Measurements from ENCODE around the gene GNPDA1.
A peak's percentile ranks its signal among the peaks of the same experiment; 100 is the strongest.

The GNPDA1 gene

DNA sequence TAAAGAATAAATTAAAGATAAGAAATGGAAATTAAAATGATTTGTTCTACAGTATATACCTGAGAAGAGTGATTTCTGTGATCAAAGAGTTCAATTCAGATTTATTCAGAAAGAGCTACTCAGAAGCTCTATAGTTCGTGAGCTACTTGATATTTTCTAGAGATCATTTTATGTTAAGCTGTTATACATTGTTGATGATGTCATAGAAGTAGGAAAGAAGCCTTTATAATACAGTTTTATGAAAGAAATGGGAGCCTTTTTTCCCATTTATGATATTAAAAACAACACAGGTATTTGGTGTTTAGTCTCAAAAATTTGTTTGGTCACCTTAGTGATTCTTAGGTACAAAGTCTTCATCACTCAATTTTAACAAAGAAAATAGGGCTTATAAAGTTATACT lies 23.1 kb downstream of the GNPDA1 start:
- DNase-seq: no peak

DNA sequence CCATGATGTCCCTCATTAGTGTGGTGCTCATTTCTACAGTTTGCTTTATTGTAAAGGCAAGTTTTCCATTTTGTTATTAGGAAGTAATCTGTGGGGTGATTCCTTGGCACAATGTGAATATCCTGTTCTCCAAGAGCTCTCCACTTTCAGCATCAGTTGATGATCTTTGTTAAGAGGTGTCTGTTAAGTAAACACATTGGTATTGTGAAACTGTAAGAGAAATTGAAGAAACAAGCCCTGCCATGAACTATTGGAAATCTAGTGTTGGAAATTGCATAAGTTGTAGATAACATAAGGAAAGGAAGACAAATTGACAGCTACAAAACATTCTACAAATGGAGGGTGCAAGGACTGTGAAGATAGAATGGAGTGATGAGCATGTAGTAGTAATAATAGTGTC lies 26.8 kb downstream of the GNPDA1 start:
- no peak for DNase-seq

DNA sequence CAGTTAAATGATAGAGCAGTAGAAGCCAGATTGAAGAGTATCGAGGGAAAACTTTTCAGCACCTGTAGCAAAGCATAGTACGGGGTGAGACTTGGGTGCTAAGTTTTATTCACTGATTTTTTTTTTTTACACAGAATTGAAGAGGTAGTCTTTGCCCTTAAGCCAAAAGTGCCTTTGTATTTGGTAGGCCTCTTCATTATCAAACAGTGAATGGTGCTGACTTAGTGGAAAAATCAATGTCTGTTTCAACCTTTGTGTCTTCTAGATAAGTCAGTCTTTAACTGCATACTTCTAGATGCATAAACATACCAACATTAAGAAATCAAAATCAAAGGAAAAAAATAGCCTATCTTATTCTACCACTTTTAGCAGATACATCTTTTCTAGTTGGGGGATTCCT lies 30.2 kb downstream of the GNPDA1 start:
- no peak for DNase-seq

DNA sequence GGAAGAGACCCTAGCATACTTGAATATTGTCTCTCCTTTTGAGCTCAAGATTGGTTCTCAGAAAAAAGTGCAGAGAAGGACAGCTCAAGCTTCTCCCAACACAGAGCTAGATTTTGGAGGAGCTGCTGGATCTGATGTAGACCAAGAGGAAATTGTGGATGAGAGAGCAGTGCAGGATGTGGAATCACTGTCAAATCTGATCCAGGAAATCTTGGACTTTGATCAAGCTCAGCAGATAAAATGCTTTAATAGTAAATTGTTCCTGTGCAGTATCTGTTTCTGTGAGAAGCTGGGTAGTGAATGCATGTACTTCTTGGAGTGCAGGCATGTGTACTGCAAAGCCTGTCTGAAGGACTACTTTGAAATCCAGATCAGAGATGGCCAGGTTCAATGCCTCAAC lies 34.4 kb downstream of the GNPDA1 start:
- DNase-seq: no peak

DNA sequence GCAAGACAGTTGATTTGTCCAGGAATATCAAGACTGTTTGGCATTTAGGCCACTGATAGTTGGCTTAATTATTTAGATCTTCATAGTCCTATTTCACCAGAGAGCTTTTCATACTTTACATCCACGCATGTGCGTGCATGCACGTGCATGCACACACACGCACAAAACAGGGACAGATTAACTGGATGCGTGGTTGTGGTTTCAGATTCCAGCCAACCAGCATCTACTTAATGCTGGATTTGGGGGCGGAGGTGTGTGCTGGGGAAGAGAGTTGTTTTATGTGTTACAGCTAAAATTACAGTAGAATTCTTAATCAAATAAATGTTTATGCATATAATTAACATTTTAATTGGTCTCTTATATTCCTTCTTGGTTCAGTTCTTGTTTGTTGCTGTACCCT lies 36.7 kb downstream of the GNPDA1 start:
- DNase-seq: no peak

DNA sequence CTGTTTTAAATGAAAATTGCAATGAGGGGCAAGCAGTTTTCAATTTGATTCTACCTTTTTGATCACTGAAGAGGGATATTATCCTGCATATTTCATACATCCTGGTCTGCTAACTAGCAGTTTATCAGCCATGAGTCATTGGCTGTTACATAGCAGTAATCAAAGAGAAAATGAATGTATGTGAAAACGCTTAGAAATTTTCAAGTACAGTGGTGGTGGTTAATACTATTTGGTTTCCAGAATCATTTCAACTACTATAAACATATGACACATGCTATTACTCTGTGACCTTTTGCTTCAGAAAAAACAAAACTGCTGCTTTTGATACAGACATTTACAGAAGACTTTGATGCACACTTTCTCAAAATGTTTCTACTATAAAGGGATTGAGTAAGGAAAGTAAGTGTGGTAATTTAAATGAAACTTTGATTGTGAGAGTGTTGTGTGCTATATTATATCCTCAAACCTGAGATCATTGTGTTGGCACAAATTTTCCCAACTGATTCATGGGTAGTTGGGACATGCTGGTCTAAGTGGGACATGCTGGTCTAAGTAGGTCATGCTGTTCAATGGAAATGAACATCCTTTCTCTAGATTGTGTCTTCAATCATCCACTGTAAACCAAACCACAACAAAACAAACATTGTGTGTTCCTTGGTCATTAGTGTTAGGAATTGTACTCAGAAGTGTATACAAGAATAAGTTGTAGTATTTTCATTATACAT lies 38.8 kb downstream of the GNPDA1 start:
- DNase-seq: no peak

DNA sequence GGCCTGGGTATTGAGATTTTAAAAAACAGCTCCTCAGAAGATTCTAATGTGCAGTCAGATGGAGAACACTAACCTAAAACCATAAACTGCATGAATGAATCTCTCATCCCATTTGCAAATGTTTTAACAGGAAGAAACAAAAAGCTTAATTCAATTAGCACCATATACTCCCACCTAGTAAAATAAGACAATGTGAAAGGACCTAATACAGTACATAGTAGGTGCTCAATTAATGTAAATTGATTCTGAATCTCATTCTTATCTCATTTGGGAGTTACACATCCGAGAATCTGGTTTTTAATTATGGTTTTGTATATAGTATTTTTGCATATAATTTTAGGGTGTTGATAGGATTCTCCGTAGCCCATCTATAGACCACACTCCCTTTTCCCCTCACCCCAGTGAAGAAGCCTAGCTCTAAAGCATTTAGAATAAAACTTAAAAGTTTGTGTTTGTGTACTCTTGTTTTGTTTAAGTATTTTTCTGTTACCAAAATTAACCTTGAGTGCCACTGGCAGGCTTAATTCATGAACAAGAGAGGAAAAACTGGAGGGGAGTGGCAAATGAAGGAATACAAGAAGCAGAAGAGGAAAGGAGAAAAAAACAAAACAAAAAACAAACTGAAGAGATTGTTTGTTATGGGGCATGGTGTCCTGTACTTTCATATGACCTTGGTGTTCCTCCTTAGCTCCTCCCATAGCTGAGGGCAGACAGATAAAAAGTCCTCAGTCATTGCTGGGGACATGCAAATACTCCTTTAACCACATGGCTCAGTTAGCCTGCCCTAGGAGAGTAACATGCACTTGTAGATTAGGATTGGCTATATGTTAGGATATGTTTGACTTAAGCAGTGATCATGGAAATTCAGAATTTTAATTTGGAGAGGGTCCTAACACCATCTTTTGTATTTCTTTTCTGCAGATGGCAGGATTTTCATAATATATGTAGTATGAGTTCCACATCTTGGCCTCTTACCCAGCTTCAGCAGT lies 42.8 kb downstream of the GNPDA1 start:
- peak; percentile 93 for DNase-seq

DNA sequence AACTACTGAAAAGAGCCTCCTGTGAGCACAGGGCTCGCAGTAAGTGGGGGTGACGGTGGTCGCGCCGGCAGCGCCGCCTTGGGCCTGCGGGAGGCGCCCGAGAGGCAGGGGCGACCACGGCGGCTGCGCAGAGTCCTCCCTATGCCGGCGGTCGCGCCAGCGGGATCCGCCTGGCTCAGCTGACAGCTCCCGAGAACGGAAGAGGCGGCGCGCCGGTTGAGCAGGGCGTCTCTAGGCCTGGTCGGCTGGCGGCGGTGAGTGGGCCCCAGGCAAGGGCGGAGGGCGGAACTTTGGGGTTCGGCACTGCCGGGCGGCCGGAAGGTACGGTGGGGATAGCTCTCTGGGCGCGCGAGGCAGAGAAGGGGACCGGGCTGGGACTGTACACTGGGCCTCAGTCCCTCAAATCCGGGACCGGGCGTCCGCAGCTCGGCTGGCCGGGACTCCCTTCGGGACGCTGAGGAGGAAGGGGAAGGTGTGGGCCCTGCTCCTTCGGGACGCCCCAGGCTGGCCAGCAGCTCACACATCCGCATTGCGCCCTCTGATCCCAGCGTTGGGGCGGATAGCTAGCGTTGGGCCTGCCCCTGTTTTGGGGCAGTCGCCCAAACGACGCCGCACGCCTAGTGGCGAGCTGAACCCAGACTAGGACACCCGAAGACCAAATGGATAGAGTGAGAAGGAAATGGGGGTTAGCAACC lies 43.8 kb downstream of the GNPDA1 start, which contains the start of gene RNF14:
Gene RNF14 (plus strand): TSS at position 192 of the 695 bp plus-strand sequence. CDS start 4,484 bp downstream, outside the sequence.
- DNase-seq: peak; percentile 95

DNA sequence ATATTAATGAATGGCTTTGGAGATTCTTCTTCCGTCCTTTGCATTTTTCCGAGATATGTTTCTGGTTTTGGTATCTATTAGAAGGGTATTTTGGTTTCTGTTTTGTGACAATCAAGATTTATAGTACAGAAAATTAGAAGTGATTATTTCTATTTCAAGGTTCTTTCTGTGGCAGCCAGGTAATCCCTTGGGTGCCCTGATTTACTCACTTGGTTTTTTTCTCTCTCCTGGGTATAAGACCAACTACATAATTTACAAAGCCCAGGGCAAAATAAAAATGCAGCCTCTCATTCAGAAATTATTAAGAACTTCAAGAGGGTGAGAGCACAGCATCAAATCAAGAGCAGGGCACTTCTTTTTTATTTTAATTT lies 45.9 kb downstream of the GNPDA1 start:
- no peak for DNase-seq

DNA sequence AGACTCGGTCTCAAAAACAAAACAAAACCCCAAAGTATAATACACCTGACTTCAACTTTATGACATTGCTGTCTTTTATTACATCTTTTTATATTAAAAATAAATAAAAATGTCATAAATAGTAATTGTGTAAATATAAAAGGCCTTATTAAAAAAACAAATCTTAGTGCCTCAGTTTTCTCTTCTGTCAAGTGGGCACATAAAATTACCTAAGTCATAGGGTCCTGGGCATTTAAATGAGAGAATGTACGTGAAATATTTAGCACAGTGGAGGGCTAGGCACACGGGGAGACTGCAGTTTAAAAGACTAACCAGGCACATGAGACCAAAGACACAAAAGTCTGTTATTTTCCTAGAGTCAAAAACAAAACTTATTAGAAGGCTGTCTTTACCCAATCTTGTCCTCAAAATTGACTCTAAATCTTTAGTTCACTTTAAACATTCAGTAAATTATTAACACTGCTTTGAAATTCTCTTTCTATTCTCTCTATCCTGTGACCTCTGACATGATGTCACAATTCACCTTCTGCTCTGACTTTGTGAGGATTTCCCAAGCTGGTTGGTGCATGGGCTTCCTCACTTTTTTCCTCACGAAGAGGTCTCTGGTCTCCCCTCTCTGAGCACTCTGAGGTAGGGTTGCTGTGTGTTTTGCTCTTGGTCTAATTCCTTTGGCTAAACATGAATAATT lies 46.4 kb downstream of the GNPDA1 start:
- no peak for DNase-seq

DNA sequence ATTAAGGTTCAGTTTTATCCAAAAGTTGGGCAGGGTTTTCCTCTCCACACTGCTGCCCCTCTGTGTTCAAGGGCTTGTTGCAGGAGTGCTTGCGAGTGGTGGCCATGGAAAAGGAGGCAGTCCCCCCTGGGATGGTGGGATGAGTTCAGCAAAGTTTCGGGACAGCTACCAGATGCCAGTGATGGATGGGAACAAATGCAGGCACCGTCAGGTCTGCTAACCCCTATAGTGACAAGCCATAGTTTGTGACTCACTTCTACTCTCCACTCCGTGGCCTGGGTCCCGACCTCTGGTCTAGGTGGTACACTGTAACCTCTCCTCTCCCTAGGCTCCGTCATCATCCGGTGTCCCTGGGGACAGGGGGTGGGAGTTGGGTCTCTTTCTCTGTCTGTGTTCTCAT lies 47.8 kb downstream of the GNPDA1 start:
- no peak for DNase-seq

DNA sequence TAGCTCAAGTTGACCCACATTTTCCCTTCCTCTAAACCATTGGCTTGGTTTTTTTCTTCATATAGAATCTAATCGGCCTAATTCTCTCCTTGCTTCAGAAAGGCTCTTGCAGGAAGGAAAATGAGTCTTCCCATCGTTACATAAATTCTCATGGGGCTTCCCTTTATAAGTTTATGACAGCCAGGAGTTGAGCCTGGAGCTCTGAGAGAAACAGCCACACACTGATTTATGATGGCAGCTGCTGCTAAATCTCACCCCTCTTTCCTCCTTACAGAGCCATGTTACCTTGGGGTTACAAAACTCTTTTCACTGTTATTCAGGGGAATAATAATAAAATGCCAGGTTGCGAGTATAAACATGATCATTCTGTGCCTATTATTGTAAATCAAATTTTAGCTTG lies 49.1 kb downstream of the GNPDA1 start:
- DNase-seq: no peak

DNA sequence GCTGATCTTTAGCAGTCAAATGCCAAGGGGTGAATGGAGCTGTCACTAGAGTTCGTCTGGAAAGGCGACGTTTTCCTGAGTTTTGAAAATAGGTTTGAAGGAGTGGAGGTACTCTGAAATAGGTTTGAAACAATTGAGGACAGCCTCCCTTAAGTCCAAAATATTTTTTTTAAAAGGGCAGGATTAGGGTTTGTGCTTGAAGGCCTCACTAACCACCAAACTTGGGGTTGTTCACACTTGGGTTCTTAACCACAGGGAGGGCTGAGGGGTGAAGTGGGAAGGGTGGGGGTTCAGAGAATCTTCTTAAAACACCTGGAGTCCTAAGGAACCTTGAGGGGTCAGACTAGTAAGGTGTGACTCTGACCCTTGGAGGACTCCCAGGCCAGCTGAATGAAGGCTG lies 51.4 kb downstream of the GNPDA1 start:
- DNase-seq: no peak

DNA sequence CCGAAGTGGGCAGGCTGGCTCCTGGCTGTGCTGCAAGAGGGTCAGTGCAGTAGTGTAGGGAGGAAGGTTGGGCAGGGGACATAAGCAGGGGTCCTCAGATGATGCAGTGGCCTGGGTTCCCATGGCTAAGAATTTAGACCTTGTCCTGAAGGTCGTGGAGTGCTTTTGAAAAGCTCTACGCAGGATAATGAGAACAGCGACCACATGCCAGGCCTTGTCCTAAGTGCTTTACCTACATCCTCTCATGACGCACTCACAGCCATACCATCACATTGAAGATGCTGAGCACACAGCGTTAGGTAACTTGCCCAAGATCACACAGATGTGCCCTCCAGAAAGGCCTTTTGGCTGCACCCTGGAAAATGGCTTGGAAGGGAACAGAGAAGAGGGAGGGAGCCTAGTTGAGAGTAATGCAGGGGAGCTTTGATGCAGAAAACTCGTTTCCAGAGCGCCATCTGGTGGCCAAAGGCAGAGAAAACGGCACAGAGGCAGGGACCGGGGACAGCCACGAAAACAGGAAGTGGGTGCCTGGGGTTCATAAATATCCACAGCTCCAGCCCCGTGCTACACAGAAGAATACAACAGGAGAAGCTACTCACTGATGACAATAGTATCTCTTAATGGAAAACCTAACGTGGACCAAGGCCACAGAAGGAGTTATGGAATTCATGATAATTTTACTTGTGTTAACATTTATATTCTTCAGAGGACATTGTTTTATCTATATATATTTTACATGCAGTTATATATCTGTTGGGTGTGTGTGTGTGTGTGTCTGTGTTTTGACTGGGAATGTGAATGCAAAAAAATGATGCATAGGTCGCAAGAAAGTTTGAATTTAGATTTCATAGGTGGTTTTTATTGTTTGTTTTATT lies 52.1 kb downstream of the GNPDA1 start:
- DNase-seq: peak; percentile 95

DNA sequence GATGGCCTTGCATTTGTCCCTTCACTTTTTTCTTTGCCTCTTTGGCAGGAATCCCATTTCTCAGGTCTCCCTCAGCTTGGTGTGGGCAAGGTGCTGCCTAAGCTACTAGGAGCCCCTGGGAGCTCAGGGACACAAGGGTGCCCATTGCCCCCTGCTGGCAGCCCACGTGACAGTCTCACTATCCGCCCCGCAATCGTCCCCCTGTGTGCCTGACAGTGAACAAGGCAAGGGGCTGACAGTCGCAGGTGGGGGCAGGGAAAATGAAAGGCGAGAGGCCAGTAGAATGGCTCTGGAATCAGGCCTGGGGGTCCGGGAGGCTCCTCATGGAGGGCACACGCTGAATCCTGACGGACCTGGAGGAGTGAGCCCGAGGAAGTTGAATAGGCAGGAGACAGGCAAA lies 52.8 kb downstream of the GNPDA1 start:
- DNase-seq: no peak

DNA sequence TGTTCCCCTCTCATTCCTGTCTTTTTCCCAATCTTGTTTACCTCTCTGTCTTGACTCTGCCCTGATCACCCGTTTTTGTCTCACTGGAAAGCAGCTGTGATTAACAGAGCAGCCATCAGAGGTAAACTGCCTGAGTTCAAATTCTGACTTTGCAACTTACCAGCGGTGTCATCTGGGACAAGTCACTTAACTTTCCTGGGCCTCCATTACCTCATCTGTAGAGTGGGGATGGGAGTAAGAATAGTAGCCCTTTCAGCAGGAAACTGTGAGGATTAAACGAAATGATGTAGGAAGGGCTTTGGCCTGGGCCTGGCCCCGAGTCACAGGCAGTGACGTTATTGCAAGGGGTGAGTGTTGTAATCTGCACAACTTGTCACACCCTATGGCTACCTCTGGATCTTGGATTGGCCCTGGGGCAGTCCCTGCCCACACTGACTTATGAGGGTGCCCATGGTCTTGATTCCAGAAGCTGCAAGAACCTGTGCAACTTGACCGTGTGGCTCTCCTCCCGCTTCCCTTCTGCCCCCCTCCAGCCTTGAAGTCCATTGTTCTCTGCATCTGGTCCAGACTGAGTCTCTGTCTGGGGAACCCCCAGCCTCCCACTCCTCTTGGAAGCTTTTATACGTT lies 54.2 kb downstream of the GNPDA1 start:
- DNase-seq: no peak

DNA sequence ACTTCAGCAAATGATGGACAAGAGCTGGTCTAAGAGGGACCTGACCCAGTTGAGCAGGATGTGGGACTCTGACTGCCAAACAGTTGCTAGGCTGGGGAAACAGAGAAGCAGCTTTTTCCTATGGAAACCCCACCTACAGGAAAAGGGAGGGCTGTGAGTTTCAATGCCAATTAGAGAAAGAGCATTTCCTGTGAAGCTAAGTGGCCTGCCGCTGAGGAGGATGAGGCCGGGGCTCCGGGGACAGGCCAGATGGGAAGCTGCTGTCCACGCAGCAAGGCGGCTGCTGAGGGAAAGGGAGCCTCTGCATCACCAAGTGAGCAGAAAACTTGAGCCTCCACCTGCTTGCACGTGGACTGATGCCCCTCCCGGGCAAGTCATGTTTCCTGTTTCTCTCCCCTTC lies 54.7 kb downstream of the GNPDA1 start, which contains the start of gene PCDH12:
Gene PCDH12 (minus strand): TSS at position 90 of the 400 bp plus-strand sequence. CDS start 351 bp downstream, outside the sequence.
- no peak for DNase-seq

DNA sequence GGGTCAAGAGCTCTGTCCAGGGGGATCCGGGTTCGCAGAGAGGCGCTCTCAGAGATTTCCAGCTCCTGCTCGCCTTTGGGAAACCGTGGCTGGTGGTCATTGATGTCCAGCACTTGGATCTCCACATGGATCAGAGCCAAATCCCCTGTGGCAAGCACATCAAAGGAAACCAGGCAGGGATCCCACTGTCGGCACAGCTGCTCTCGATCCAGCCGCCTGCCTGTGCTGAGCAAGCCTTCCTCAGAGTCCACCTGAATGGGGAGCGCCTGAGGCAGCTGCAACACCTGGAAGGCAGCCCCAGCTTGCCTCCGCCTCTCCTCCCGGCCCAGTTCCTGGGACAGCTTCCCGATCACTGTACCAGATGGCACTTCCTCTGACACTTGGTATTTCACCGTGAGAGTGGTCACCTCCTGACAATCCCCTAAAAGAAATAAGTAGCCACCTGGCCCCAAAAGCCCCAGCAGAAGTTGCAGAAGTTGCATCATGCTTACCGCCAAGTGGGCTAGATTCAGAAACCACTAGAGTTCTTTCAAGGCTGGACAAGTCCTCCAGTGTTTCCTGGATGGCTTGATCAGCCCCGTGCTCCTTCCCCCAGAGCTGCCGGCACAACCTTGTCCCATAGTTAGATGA lies 55.3 kb downstream of the GNPDA1 start:
- DNase-seq: peak; percentile 25

DNA sequence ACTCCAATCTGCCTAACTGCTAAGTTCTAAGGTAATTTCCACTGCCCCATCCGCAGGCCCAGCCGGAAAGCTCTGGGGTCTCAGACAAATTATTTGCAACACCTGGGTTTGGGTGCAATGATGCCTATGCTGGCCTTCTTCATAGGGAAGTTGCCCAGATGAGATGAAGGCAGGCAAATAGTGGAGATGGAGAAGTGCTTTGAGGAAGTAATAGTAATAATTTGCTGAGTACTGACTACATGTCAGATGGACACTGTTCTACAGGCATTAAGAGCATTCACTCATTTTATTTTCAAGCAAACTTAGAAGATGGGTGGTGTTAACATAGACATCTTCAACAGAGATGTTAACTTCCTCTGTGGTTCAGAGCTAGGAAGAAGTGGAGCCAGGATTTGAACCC lies 58.6 kb downstream of the GNPDA1 start:
- DNase-seq: no peak

DNA sequence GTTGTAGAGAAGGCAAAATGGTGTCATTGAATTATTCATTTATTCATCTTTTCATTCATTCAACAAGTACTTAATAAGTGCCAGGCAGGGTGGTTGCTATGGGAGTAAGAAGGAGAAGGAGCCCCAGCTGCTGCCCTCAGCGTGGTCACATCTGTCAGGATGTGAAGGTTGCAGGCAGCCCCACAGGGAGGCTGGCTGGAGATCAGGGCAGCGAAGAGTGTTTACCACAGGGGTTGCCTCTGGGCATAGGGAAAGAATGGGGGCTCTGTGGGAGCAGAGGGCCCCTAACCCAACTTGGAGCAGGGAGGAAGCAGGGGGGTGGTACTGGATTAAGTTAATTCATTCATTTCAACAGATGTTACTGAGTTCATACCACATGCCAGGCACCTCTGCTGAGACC lies 60.8 kb downstream of the GNPDA1 start:
- no peak for DNase-seq

DNA sequence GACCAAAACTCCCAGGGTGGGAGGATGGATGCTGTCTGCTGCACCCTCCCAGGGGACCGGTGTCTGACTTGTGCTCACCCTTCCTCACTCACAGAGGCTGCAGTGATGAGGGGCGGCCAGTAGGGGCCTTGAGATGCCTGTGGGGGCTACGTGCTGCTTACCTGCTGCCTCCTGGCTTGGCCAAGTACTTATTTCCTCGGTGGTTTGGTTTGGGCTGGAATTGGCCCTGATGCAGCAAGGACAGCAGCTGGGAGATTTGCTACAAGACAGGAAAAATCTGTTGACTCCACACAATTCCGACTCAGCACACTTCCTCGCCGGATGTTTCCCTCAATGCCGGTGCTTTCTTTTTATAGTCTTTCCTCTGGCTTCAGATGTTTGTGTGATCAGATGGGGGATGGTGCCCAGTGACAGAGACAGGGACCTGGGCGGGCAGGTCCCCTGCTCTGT lies 61.5 kb downstream of the GNPDA1 start:
- DNase-seq: no peak
